Skeletal muscle tissue (tissue), 4 donors: ENCODE data around the gene CLDN2. TPM values are rescaled to one million over a fixed set of nuclear protein-coding genes. Genes with fewer than 3 reads are reported as not detected.
"Not testable (repeated sequence)": the region's sequence is repeated elsewhere in the genome, so short reads cannot be mapped to it uniquely, and the experiment has no call there.

Experiments
- H3K27ac ChIP-seq: one replicate; pipeline ENCODE4 v1.7.0; 2013; ENCODE audit warnings: mild to moderate bottlenecking, low read depth, low read length, inconsistent platforms
- H3K27me3 ChIP-seq, 3 donors: one replicate each; pipeline ENCODE4 v1.7.0; 2013; ENCODE audit warnings: low read length in 3 of 3; ENCODE audit not compliant: control insufficient read depth in 3 of 3, insufficient read depth in 3 of 3
- H3K36me3 ChIP-seq, 3 donors: one replicate each; pipeline ENCODE4 v1.7.0; 2013; ENCODE audit warnings: low read length in 3 of 3; ENCODE audit not compliant: control insufficient read depth in 3 of 3, insufficient read depth in 3 of 3
- H3K4me1 ChIP-seq, 3 donors: one replicate each; pipeline ENCODE4 v1.7.0; 2013; ENCODE audit warnings: low read length in 3 of 3, mild to moderate bottlenecking in 3 of 3; ENCODE audit not compliant: control insufficient read depth in 3 of 3, insufficient read depth in 3 of 3
- H3K4me3 ChIP-seq, 3 donors: one replicate each; pipeline ENCODE4 v1.7.0; 2013; ENCODE audit warnings: low read length in 3 of 3
- H3K9ac ChIP-seq, 3 donors: one replicate each; pipeline ENCODE4 v1.7.0; 2013; ENCODE audit warnings: low read length in 3 of 3, mild to moderate bottlenecking in 3 of 3, moderate library complexity in 2 of 3, low read depth in 1 of 3
- H3K9me3 ChIP-seq, 3 donors: one replicate each; pipeline ENCODE4 v1.7.0; 2013; ENCODE audit warnings: low read length in 3 of 3; ENCODE audit not compliant: control insufficient read depth in 3 of 3
- total RNA-seq: library from RNA; depleted of rRNA; stranded (reverse); fragments of >200 nt; gene quantifications from one replicate; pipeline ENCODE4 v1.2.3, GENCODE V29; 2014
- donor health status: Osteomylitis.

The CLDN2 gene
- total RNA-seq, 1 donor from 2014 or later: under 0.01 TPM

- H3K27ac ChIP-seq: no peak overlapping the region
- H3K27me3 ChIP-seq: no peaks in the 10 kb centered on the region
- H3K4me1 ChIP-seq: peaks cover 0 to 6% (median 0%) of the 10 kb centered on the region in 3 donors
- peaks cover 0 to 6% (median 5%) of the 10 kb centered on the region in 3 donors for H3K36me3 ChIP-seq
- H3K9ac ChIP-seq: no peak overlapping the region
- no peaks in the 10 kb centered on the region for H3K9me3 ChIP-seq
- no peak overlapping the region for H3K4me3 ChIP-seq
Measured at GRCh38 chrX:106952988-106953387, 32.8 kb downstream of the CLDN2 start.

DNA sequence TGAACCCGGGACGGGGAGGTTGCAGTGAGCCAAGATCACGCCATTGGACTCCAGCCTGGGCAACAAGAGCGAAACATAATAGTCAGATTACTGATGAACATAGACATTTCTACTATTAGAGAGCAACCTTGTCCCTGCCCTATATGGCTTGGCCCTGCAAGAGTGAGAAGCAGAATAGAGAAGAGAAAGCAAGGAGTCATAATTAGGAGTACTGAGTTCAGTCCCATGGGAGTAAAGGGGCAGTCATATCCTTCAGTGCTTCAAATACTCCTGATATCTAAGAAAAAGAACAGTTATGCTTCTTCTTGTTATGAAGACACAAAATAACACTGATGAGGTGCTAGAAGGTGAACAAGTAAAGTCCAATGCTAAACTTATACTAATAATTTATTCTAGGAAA lies 33.8 kb downstream of the CLDN2 start:
- H3K27me3 ChIP-seq: no peaks in the 10 kb centered on the region
- no peak overlapping the region for H3K4me3 ChIP-seq

DNA sequence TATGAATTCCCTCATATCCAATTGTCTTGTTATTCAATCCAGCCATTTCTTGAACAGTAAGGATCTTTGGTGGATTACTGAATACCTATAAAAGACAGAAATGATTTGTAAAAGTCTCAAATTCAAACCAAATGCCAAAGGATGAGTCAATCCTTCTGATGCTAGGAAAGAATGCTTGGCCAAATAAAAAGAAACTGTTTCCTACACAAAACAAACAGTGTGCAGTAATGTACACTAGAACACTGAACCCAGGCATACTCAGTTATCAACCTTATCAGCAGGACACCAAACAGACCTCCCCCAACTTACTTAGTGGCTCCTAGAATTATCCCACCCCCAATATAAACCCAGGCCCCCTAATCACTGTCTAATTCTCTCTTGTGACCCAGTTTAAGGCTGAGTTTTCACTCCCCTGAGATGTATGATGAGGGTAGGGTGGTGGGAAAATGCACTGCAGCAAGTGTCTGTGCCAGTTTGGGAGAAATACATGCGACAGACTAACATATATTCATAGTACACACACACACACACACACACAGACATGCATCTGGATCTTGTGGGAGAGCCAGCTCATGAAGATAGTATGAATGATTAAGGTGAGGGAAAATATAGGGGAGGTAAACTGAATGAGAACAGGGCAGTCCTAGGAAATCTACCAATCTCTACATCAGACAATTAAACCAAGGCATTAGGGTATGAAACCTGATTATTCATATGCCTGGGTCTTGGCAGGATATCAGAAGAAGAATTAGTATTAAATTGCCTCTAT lies 35.0 kb downstream of the CLDN2 start:
- H3K9ac ChIP-seq: peak overlapping the region in 1 of 3 donors; percentile 3
- H3K9me3 ChIP-seq: no peaks in the 10 kb centered on the region
- no peaks in the 10 kb centered on the region for H3K27me3 ChIP-seq
- no peak overlapping the region for H3K4me3 ChIP-seq
- H3K36me3 ChIP-seq: peaks cover 3 to 6% (median 5%) of the 10 kb centered on the region in 3 donors
- peaks cover 0 to 6% (median 0%) of the 10 kb centered on the region in 3 donors for H3K4me1 ChIP-seq
- H3K27ac ChIP-seq: no peak overlapping the region

More for the DNA sequence above, 33.8 kb downstream of the CLDN2 start:
- Histone ChIP-seq H3K9ac (no peak overlapping the region), H3K4me1 (peaks cover 0 to 6% (median 0%) of the 10 kb centered on the region in 3 donors), H3K36me3 (peaks cover 0 to 6% (median 5%) of the 10 kb centered on the region in 3 donors), H3K27ac (no peak overlapping the region), H3K9me3 (no peaks in the 10 kb centered on the region)

DNA sequence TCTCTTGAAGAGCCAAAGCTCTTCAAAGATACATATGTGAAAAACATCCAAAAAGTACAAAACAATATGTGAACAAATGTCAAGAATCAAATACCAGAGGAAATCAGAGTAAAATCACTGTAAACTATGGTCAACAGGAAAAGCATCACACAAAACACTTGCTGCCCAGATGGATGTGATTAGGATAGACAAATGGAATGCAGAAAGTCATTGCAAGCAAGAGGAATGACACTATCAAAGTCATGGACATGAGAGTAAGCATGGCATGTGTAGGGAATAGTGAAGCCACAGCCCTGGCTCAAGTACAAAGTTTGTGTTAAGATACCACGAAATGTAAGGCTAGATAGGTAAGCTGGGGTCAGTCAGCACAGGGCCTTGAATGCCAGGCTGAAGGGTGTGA lies 37.7 kb downstream of the CLDN2 start:
- no peak overlapping the region for H3K27ac ChIP-seq
- H3K4me3 ChIP-seq: no peak overlapping the region
- peaks cover 0 to 6% (median 0%) of the 10 kb centered on the region in 3 donors for H3K4me1 ChIP-seq
- no peak overlapping the region for H3K9ac ChIP-seq
- H3K27me3 ChIP-seq: no peaks in the 10 kb centered on the region
- peaks cover 5 to 14% (median 9%) of the 10 kb centered on the region in 3 donors for H3K36me3 ChIP-seq
- H3K9me3 ChIP-seq: no peaks in the 10 kb centered on the region

DNA sequence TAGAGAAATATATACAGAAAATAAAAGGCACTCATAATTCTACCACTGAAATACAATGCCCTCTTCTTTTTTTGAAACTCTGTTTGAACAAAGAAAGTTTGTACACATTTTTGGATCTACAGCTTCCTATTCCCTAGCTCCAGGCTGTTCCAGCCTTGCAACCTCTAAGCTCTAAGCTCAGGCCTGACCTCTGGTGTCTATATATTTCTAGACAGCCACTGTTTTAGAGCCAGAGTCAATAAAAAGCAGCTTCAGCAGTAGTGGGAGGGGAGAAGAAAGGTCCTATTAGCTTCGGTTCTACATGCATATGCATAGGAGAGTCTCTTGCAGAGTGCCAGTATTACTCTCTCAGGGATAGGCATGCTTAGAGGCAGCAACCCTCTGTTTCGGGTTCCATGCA lies 39.7 kb downstream of the CLDN2 start:
- Histone ChIP-seq H3K4me1 (peaks cover 0 to 6% (median 0%) of the 10 kb centered on the region in 3 donors), H3K9me3 (no peaks in the 10 kb centered on the region), H3K4me3 (no peak overlapping the region), H3K27ac (no peak overlapping the region), H3K36me3 (peaks cover 5 to 14% (median 9%) of the 10 kb centered on the region in 3 donors), H3K27me3 (no peaks in the 10 kb centered on the region), H3K9ac (no peak overlapping the region)

DNA sequence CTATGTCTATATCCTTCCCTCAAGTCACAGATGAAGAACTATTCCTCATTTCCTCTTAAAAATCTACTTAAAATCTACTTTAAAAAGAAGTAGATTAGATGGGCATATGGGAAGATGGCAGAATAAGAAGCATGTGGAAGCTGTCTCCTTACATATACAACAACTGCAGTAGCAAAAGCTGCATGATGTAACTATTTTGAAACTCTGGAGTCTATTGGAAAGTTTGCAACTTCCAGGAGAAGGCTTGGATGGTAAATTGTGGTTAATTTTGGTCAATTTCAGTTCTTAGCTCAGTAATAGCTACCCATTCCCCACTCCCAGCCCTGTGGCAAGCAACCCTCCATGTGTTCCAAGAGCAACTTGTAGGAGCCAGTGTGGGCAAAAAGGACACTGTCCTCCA lies 42.9 kb downstream of the CLDN2 start:
- H3K4me3 ChIP-seq: no peak overlapping the region
- H3K36me3 ChIP-seq: peaks cover 0 to 10% (median 9%) of the 10 kb centered on the region in 3 donors
- no peak overlapping the region for H3K9ac ChIP-seq
- H3K27ac ChIP-seq: no peak overlapping the region
- H3K27me3 ChIP-seq: no peaks in the 10 kb centered on the region
- H3K4me1 ChIP-seq: no peaks in the 10 kb centered on the region
- H3K9me3 ChIP-seq: no peaks in the 10 kb centered on the region

GRCh38 chrX:106964290-106964689 lies 44.1 kb downstream of the CLDN2 start:
- Histone ChIP-seq H3K9me3 (no peaks in the 10 kb centered on the region), H3K9ac (no peak overlapping the region), H3K4me3 (no peak overlapping the region), H3K4me1 (no peaks in the 10 kb centered on the region), H3K27me3 (no peaks in the 10 kb centered on the region), H3K27ac (no peak overlapping the region), H3K36me3 (peaks cover 0 to 10% (median 9%) of the 10 kb centered on the region in 3 donors)

DNA sequence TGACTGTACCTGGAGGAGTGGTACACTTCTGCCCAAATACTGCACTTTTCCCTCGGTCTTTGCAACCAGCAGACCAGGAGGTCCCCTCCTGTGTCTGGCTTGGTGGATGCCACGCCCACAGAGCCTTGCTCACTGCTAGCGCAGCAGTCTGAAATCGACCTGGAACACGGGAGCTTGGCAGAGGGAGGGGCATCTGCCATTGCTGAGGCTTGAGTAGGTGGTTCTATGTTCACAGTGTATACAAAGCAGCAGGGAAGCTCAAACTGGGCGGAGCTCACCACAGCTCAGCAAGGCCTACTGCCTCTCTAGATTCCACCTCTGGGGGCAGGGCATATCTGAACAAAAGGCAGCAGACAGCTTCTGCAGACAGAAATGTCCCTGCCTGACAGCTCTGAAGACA lies 46.3 kb downstream of the CLDN2 start:
- not testable (repeated sequence) for H3K9me3 ChIP-seq, H3K27me3 ChIP-seq, H3K4me1 ChIP-seq, H3K36me3 ChIP-seq, H3K4me3 ChIP-seq, H3K27ac ChIP-seq, H3K9ac ChIP-seq

GRCh38 chrX:106972896-106973295 lies 52.7 kb downstream of the CLDN2 start:
- no peaks in the 10 kb centered on the region for H3K9me3 ChIP-seq
- no peak overlapping the region for H3K4me3 ChIP-seq
- no peaks in the 10 kb centered on the region for H3K27me3 ChIP-seq
- no peaks in the 10 kb centered on the region for H3K4me1 ChIP-seq
- H3K27ac ChIP-seq: no peak overlapping the region
- H3K9ac ChIP-seq: no peak overlapping the region
- no peaks in the 10 kb centered on the region for H3K36me3 ChIP-seq

DNA sequence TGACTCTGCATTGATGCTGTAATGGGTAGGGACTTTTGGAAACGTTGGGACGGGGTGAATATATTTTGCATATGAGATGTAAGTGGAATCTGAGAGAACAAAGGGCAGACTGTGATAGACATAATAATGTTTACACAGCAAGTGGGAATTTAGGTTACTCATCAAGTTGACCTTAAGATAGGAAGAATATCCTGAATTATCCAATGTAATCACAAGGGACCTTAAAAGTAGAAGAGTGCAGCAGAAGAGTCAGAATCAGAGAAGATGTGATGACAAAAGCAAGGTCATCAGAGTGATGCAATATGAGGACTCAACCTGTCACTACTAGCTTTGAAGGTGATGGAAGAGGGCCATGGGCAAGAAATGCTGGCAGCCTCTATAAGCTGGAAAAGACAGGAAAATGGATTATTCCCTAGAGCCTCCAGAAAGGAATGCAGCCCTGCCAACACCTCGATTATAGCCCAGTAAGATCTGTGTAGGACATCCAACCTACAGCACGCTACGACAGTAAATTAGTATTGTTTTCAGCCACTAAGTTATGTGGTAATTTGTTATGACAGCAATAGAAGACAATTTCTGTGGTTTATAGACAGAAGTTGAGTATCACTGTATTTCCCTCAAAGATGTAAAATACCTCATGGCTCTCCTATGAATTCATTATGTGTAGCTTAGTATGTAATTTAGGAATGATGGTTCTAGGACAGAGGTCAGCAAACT lies 53.4 kb downstream of the CLDN2 start:
- Histone ChIP-seq H3K9ac (no peak overlapping the region), H3K4me3 (no peak overlapping the region), H3K27ac (no peak overlapping the region), H3K36me3 (no peaks in the 10 kb centered on the region), H3K9me3 (no peaks in the 10 kb centered on the region), H3K27me3 (no peaks in the 10 kb centered on the region), H3K4me1 (no peaks in the 10 kb centered on the region)
